OCI-M2 (cell line): ENCODE results near the gene C1QTNF12.

Experiments used
- DNase-seq: peaks from one replicate; lab custom pipeline; 2025; ENCODE audit not compliant: unreplicated experiment; lab: John Stamatoyannopoulos, UW

C1QTNF12 gene

DNA sequence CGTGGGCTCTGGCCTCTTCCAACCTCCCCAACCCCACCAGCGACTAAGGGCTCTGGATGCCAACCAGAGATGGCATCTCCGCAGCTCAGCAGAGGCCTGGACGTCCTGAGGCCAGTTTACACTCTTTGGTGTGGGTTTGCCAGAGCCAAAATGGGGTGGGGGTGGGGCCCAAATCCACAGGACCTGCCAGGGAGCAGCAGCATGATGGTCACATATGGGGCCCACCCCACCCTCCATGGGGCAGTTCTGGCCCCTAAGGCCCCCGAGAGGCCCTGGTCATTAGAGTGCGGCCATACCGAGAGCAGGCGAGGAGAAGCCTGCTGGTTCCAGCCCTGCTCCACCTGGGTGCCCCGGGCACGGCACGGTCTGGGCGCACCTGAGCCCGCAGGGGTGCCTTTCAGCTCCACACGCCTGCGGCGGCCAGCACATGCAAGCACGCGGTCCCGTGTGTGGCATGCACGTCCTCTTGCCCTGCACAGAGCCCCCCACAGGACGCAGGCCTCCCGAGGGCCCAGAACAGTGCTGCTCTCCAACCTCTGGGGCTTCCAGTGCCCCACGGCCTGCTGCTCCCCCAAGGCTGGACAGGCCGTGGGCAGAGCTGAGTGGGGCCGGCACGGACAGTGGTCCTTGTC is 4.8 kb downstream of the C1QTNF12 start:
- DNase-seq: no peak

GRCh38 chr1:1240822-1241587 is 5.5 kb downstream of the C1QTNF12 start:
- DNase-seq: no peak

DNA sequence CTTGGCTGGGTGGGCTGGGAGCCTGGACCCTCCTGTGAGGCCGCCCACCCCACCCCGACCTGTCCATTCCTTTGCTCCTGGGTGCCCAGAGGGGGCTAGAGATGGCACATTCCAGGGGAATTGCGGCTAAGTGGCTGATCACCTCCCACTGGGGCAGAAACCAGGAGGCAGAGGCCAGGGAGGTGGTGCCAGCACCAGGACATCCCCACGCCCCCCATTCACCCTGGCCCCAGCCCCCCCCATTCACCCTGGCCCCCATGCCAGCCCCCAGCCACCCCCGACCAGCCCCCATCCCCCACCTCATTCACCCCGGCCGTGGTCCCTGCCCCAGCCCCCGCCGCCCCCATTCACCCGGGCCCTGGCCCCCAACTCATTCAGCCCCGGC is 6.2 kb downstream of the C1QTNF12 start:
- DNase-seq: no peak

DNA sequence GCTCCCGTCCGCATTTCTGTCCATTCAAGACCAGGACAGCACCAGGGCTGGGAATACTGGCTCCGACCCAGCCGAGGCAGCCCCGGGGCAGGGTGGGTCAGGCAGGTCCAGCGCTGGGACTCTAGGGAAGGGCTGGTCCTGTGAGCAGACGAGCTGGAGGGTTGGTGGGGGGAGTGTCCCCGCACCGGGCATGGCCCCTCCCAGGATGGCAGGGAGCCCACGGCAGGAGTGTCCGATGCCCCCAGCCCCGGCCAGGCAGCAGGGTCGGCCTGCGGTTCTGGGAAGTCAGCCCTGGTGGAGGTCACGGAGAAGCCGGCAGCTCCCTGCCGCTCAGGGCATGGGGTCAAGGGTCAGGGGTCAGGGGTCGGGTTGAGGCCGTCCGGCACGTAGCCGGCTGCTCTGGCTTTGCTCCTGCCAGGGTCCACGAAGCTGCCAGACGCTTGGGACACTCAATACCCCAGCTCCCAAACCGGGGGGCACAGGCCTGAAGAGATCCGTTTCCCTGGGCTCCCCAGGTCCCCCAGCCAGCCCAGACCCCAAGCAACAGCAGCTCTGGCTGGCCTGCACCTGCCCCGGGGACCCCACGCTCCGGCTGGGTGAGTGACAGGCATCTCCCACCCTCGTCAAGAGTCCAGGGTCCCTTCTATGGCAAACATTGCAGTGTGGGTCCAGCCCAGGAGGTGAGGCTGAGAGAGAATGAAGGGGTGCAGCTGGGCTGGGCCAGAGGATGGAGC is 6.7 kb downstream of the C1QTNF12 start:
- DNase-seq: no peak

- DNase-seq: no peak
These were observed 7.3 kb downstream of the C1QTNF12 start for GRCh38 chr1:1239227-1239613.

GRCh38 chr1:1238702-1239178 is 7.8 kb downstream of the C1QTNF12 start:
- no peak for DNase-seq

DNA sequence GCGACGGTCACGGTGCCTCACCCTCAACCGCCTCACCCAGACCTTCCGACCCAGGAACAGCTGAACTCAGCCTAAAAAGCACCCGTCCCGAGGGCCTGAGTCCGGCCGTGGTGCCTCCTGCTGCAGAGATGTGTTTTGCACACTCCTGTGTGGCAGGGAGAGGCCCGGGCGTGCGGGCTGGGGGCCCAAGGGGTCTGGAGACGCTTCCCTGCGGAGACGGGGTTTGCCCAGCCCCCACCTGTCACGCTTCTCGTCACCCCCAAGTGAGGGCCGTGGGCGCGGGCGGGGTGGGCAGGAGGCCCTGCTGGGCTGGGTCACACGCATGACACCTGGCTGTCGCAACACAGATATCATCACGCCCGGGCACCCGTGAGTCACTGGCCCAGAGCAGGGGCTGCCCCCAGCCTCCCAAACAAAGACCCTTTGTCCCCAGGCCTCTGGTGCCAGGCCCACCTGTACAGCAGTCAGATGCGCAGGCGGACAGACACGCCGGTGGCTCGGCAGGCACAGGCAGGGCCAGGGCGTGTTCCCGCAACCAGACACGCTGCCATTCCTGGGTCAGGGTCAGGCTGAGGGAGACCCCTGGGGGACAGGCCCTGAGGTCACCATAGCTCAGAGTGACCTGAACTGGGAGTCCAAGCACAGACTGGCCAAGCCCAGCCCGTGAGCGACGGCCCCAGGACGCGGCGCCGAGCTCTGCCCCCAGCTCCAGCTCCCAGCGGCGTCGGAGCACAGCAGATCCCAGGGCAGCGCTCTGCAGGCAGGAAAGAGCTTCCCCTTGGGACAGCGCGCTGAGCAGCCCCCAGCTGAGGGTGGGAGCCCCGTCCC is 8.4 kb downstream of the C1QTNF12 start:
- no peak for DNase-seq

GRCh38 chr1:1236945-1237873 is 9.3 kb downstream of the C1QTNF12 start:
- DNase-seq: no peak

DNA sequence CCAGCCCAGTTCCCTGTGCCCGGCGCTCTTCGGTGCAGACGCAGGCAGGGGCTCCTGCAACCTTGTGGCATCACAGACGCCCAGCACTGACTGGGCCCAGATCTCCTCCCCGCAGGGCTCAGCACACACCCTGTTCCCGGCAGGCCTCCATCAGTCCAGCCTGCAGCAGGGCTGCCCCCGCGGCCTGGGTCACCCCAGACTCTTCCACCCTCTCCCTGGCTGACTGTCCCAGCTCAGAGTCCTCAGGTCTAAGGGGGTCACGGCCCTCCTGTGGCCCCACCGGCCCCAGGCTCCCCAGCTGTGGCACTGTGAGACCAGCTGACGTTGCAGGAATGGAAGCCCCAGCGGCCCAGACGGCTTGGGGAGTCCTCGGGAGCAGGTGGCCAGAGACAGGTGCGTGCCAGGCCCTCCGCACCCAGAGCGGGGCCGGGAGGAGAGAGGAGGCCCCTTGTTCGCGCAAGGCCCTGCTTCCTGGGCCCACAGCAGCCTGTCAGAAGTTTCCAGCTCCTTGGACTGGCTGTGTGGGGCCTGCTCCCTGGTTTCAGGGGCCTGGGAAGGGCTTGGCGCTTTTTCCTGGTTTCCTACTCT is 10.3 kb downstream of the C1QTNF12 start:
- DNase-seq: no peak

GRCh38 chr1:1235016-1235744 is 11.3 kb downstream of the C1QTNF12 start:
- no peak for DNase-seq

GRCh38 chr1:1234180-1234808 is 12.2 kb downstream of the C1QTNF12 start:
- DNase-seq: no peak

GRCh38 chr1:1233567-1233892 is 13.0 kb downstream of the C1QTNF12 start:
- DNase-seq: no peak

GRCh38 chr1:1232796-1233566 is 13.5 kb downstream of the C1QTNF12 start:
- no peak for DNase-seq

DNA sequence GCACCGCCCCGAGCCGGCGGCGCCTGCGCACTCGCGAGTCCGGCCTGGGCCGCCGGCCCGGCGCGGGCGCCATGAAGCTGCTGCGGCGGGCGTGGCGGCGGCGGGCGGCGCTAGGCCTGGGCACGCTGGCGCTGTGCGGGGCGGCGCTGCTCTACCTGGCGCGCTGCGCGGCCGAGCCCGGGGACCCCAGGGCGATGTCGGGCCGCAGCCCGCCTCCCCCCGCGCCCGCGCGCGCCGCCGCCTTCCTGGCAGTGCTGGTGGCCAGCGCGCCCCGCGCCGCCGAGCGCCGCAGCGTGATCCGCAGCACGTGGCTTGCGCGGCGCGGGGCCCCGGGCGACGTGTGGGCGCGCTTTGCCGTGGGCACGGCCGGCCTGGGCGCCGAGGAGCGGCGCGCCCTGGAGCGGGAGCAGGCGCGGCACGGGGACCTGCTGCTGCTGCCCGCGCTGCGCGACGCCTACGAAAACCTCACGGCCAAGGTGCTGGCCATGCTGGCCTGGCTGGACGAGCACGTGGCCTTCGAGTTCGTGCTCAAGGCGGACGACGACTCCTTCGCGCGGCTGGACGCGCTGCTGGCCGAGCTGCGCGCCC is 14.2 kb downstream of the C1QTNF12 start, which contains the start of gene B3GALT6:
Gene B3GALT6, plus strand, starts transcription at position 30 of the 588 bp plus-strand sequence. Its CDS starts 42 bp downstream, at position 72.
- no peak for DNase-seq

DNA sequence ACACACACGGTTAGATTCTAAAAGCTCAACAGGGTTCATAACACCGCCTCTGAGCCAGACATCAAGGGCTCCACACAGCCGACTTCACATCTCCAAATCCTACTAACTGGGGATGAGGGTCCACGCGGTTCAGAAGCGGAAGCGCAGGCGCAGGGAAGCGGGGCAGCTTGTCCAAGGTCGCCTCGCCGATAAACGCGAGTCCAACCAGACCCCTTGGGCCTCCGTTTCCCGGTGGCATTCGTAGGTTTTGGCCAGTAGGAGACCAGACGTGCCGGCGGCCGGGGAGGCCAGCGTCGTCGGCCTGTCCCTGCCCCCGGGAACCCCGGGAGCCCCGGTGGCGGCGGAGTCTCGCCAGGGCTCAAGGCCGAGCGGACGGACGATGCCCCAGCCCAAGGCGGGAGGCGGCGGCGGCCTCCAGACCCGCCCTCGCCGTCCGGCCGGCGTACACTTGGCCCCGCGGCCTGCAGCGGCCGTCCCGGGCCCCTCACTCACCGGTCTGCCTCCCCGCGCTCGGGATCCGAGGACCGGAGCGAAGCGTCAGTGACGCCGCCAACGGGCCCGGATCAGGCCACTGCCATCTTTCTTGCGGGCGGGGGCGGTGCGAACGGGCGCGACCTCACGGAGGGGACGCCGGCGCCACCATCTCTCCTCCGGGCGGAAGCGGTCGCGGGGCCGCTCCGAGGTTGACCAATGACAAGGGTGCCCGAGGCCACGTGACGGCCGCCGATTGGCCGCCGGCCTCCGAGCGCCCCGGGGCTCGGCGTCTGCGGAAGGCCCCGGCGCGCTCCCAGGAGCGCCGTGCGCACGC is 14.9 kb downstream of the C1QTNF12 start, which contains the start of gene SDF4:
Gene SDF4, minus strand, starts transcription at position 602 of the 808 bp plus-strand sequence. CDS start 3,229 bp downstream, outside the sequence.
- peak; percentile 57 for DNase-seq

DNA sequence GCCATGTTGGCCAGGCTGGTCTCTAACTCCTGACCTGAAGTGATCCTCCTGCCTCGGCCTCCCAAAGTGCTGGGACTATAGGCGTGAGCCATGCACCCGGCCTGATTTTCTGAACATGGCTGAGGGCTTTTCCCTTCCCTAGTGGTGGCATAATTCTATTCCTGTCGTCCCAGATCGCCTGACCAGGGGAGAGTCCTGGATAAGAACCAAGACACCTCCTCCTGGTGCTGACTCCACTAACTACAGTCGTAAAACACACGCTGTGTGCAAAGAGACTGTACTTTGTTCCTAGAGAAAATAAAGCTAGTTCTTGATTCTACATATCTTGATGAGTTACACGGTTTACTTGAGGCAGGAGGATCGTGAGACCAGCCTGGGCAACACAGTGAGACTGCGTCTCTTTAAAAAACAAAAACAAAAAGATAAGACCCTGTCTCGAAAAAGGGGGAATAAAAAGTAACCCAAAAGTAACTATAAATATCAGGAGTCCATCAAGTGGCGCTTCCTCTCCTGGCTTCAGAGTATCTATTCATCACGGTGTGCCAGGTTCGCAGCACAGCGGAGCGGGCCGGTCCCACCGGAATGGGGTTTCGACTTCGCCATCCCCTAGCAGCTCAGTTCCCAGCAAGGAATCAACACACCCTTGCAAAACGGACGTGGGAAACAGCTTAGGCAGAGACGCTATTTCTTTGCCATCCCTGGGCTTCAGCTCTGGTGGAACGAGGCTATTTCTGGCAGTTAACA is 15.7 kb downstream of the C1QTNF12 start:
- no peak for DNase-seq
